ENCODE data around the gene PTTG1IP2. TPM values are rescaled to one million over a fixed set of nuclear protein-coding genes. Genes with fewer than 3 reads are reported as not detected.

PTTG1IP2 gene
- polyA plus RNA-seq, 1 experiment: not detected

DNA sequence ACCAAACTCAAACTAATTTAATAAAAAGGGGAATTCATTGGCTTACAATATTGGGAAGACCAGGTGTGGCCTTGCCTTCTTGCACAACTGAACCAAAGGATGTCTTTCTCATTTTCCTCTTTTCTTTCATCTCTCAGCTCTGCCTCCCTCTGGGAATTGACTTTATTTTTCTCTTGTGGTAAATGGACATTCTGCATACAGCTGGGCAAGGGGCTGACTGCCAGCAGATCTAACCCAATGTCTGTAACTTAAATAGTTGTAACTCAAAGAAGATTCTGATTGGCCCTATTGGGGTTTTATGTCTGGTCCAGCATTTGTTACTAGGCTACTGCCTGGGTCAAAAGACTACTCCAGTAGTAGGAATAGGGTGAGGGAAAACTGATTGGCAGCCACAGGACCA lies 15.3 kb downstream of the PTTG1IP2 start:
- CTCF ChIA-PET: no interaction called here
- no peak for TF ChIP-seq CTCF (IDR thresholded peaks at IDR 0.05; ENCODE audit: low read depth, low read length)

GRCh38 chr7:90485734-90486316 lies 16.4 kb downstream of the PTTG1IP2 start:
- no peak for DNase-seq (ENCODE audit: low read depth, low spot score)
- Histone ChIP-seq H3K9me3 (ENCODE audit: control insufficient read depth, insufficient read depth, low read length) (no peaks in the 10 kb centered on the region), H3K27ac (ENCODE audit: low read depth, low read length) (no peak overlapping the region), H3K4me3 (ENCODE audit: low read depth, low read length) (no peak overlapping the region), H3K27me3 (ENCODE audit: control insufficient read depth, insufficient read depth, low read length) (no peaks in the 10 kb centered on the region)
- no peak for TF ChIP-seq CTCF (IDR thresholded peaks at IDR 0.05; ENCODE audit: low read depth, low read length)
- ChIA-PET CTCF (no interaction called here), POLR2A (no interaction called here)

More for the DNA sequence above, 15.3 kb downstream of the PTTG1IP2 start:
- no peak overlapping the region for H3K27ac ChIP-seq (ENCODE audit: low read depth, low read length)
- no peak overlapping the region for H3K4me3 ChIP-seq (ENCODE audit: low read depth, low read length)
- no peak for DNase-seq (ENCODE audit: low read depth, low spot score)
- no peaks in the 10 kb centered on the region for H3K9me3 ChIP-seq (ENCODE audit: control insufficient read depth, insufficient read depth, low read length)
- H3K27me3 ChIP-seq (ENCODE audit: control insufficient read depth, insufficient read depth, low read length): no peaks in the 10 kb centered on the region
- POLR2A ChIA-PET: no interaction called here

DNA sequence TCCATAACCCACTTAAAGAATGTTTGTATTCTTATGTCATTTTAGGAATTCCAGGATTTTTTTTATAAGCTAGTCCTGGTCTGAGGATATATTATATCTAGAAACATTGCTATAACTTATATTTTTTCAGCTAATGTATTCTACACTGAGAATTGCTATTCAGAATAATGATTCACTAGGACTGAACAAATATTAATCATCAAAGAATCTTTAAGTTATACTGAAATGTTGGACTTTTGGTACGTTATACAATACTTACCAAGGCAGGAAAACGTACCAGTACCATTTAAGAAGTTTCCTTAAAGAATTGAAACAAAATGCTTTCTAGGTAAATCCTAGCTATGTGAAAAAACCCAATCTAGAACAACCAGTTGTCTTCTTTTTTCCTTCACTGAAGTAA lies 18.4 kb downstream of the PTTG1IP2 start:
- CTCF ChIA-PET: interaction anchor here (1.2 kb wide), 1 partner anchor 32 kb away, joined by 3 read pairs; no protein-coding TSS in a partner anchor
- Histone ChIP-seq H3K27ac (ENCODE audit: low read depth, low read length) (no peak overlapping the region), H3K4me3 (ENCODE audit: low read depth, low read length) (no peak overlapping the region), H3K27me3 (ENCODE audit: control insufficient read depth, insufficient read depth, low read length) (no peaks in the 10 kb centered on the region), H3K9me3 (ENCODE audit: control insufficient read depth, insufficient read depth, low read length) (no peaks in the 10 kb centered on the region)
- no peak for DNase-seq (ENCODE audit: low read depth, low spot score)
- TF ChIP-seq CTCF (IDR thresholded peaks at IDR 0.05; ENCODE audit: low read depth, low read length): no peak
- POLR2A ChIA-PET: no interaction called here

DNA sequence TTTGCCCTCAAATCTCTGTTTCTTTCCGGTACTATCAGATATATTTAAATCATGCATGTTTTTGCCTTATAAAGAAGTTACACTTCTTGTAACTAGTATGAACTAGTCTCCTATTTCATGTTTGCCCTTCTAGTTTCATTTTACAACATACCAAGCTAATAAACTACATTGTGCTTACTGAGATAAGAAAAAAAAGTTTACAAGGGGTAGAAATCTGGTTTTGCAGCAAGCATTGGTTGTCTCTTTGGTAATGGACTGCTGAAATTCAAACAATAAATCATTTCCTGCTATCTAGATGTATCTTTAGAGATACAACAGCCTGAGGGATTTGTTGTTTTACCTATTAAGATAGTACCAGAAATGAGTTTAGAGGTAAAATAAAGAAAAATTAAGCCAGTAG lies 18.8 kb downstream of the PTTG1IP2 start:
- TF ChIP-seq CTCF (IDR thresholded peaks at IDR 0.05; ENCODE audit: low read depth, low read length): no peak
- Histone ChIP-seq H3K4me3 (ENCODE audit: low read depth, low read length) (no peak overlapping the region), H3K27ac (ENCODE audit: low read depth, low read length) (no peak overlapping the region), H3K27me3 (ENCODE audit: control insufficient read depth, insufficient read depth, low read length) (no peaks in the 10 kb centered on the region), H3K9me3 (ENCODE audit: control insufficient read depth, insufficient read depth, low read length) (no peaks in the 10 kb centered on the region)
- ChIA-PET CTCF (interaction anchor here (0.7 to 1.2 kb wide), 2 partner anchors 33 to 1459 kb away, joined by 3 read pairs; no protein-coding TSS in a partner anchor), POLR2A (no interaction called here)
- DNase-seq (ENCODE audit: low read depth, low spot score): no peak

- CTCF ChIA-PET: no interaction called here
- no peaks in the 10 kb centered on the region for H3K9me3 ChIP-seq (ENCODE audit: control insufficient read depth, insufficient read depth, low read length)
- no peak overlapping the region for H3K4me3 ChIP-seq (ENCODE audit: low read depth, low read length)
- no peak overlapping the region for H3K27ac ChIP-seq (ENCODE audit: low read depth, low read length)
- H3K27me3 ChIP-seq (ENCODE audit: control insufficient read depth, insufficient read depth, low read length): no peaks in the 10 kb centered on the region
- DNase-seq (ENCODE audit: low read depth, low spot score): no peak
- no peak for TF ChIP-seq CTCF (IDR thresholded peaks at IDR 0.05; ENCODE audit: low read depth, low read length)
- POLR2A ChIA-PET: no interaction called here
Observed at GRCh38 chr7:90492250-90492649, 22.8 kb downstream of the PTTG1IP2 start.

All from AG04450 (cell line).